Bronchial epithelial cell (primary cell): Measurements from ENCODE around the gene NREP. TPM values are rescaled to one million over a fixed set of nuclear protein-coding genes. Genes with fewer than 3 reads are reported as not detected.
A peak's percentile ranks its signal among the peaks of the same experiment; 100 is the strongest.
"Not testable (repeated sequence)": the region's sequence is repeated elsewhere in the genome, so short reads cannot be mapped to it uniquely, and the experiment has no call there.

Experiments used
- DNase-seq: peaks from one replicate; pipeline ENCODE4 v3.0.0-alpha.2; 2010; ENCODE audit warnings: low read depth
- FAIRE-seq: peaks from 2 replicates; lab custom pipeline; 2011; peaks lifted over from hg19 to GRCh38; lab: Jason Lieb, UNC
- H3K27me3 ChIP-seq: 2 replicates; pipeline ENCODE4 v1.5.1; 2011; ENCODE audit warnings: low read length; ENCODE audit not compliant: control insufficient read depth, insufficient read depth
- H3K36me3 ChIP-seq: 2 replicates; pipeline ENCODE4 v1.5.1; 2011; ENCODE audit warnings: low read length; ENCODE audit not compliant: control insufficient read depth, insufficient read depth
- H3K4me3 ChIP-seq: 2 replicates; pipeline ENCODE4 v1.5.1; 2011; ENCODE audit warnings: mild to moderate bottlenecking, low read depth, low read length, control low read depth
- total RNA-seq: library from RNA; depleted of rRNA; stranded (reverse); fragments of >200 nt; gene quantifications from 2 replicates; pipeline ENCODE4 v1.2.1, GENCODE V29; 2014
- TF ChIP-seq, protein P1 (sequence below): IDR thresholded peaks from 2 replicates; pipeline ENCODE4 v1.5.1; 2011; ENCODE audit warnings: mild to moderate bottlenecking, moderate library complexity, low read length, control low read depth, inconsistent platforms; ENCODE audit not compliant: insufficient read depth, severe bottlenecking

The NREP gene
- total RNA-seq, 1 donor from 2014 or later, result 5.0 TPM

DNA sequence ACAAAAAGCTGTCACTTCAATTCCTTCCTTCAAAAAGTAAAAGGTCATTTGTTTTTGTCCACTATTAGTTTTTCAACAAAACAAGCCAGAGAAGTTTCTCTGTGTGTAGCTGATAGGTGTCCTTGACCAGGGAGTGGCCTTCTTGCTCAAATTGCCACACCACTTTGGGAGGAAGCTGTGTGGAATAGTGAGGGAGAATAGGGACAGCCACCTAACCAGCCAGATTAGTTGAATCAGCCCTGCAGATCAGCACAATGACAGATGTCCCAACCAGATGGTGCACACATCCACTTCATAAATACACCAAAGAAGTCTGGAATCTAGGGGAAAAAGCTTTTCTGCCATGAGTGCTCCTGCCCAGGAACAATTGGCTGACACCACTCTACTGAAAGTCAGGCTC lies 37.2 kb downstream of the NREP start:
- no peak for DNase-seq
- FAIRE-seq, result no peak
- TF ChIP-seq, protein P1, sequence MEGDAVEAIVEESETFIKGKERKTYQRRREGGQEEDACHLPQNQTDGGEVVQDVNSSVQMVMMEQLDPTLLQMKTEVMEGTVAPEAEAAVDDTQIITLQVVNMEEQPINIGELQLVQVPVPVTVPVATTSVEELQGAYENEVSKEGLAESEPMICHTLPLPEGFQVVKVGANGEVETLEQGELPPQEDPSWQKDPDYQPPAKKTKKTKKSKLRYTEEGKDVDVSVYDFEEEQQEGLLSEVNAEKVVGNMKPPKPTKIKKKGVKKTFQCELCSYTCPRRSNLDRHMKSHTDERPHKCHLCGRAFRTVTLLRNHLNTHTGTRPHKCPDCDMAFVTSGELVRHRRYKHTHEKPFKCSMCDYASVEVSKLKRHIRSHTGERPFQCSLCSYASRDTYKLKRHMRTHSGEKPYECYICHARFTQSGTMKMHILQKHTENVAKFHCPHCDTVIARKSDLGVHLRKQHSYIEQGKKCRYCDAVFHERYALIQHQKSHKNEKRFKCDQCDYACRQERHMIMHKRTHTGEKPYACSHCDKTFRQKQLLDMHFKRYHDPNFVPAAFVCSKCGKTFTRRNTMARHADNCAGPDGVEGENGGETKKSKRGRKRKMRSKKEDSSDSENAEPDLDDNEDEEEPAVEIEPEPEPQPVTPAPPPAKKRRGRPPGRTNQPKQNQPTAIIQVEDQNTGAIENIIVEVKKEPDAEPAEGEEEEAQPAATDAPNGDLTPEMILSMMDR, result no peak
- Histone ChIP-seq H3K27me3 (no peaks in the 10 kb centered on the region), H3K36me3 (no peaks in the 10 kb centered on the region), H3K4me3 (no peak overlapping the region)

DNA sequence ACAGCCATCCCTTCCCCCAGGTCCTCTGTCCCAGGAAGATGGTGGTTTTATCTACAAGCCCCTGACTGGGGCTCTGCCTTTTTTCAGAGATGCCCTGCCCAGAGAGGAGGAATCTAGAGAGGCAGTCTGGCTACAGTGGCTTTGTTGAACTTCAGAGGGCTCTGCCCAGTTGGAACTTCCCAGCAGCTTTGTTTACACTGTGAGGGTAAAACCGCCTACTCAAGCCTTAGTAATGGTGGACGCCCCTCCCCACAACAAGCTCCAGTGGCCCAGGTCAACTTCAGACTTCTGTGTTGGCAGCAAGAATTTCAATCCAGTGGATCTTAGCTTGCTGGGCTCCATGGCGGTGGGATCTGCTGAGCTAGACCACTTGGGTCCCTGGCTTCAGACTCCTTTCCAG lies 40.2 kb downstream of the NREP start:
- DNase-seq, H3K27me3 ChIP-seq, FAIRE-seq, H3K36me3 ChIP-seq, H3K4me3 ChIP-seq: not testable (repeated sequence)

DNA sequence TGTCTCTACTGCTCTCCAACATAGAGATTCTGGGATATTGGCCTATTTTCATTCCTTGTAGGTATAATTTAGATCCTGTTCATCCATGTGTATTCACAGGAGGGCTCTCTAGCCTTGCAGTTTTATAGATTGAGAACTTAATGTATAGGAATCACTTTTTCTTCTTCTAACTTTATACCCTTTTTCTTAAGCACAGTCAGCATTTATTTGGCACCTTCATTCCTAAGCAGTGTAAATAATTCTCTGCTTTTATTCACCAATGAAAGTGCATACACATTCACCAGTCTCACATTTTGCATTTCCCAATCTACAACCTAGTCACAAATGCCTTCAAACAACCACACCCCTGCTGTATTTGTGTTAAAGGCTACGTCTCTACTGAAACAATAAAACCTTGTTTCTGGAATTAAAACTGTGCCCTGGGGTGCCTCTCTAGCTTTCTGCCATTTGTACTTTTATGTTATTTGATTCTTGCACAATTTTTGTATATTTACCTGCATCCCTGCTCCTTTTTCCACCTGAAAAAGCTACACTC lies 49.3 kb downstream of the NREP start:
- Histone ChIP-seq H3K4me3 (no peak overlapping the region), H3K36me3 (no peaks in the 10 kb centered on the region), H3K27me3 (no peaks in the 10 kb centered on the region)
- TF ChIP-seq, protein P1, result no peak
- FAIRE-seq, result no peak
- DNase-seq, result peak; percentile 38

DNA sequence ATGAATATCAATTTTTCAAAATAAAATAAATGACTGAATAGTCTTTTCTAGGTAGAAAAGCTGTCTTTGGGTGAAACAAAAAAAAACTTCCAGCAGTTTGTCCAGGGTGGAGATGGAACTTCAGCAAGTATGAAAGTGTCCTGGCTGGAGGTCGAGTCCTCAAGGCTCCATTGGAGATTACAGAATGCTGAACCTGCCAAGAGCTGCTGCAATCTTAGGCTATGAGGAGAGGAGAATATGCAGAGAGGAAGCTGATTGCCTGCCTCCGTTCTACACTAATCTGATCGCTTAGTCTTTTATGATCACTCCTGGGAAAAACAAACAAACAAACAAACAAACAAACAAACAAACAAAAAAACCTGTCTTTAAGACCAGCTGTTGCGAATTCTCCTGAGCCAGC lies 50.6 kb downstream of the NREP start:
- H3K4me3 ChIP-seq, result no peak overlapping the region
- DNase-seq (no peak), FAIRE-seq (no peak)
- TF ChIP-seq, protein P1, result no peak
- H3K36me3 ChIP-seq, result no peaks in the 10 kb centered on the region
- no peaks in the 10 kb centered on the region for H3K27me3 ChIP-seq

DNA sequence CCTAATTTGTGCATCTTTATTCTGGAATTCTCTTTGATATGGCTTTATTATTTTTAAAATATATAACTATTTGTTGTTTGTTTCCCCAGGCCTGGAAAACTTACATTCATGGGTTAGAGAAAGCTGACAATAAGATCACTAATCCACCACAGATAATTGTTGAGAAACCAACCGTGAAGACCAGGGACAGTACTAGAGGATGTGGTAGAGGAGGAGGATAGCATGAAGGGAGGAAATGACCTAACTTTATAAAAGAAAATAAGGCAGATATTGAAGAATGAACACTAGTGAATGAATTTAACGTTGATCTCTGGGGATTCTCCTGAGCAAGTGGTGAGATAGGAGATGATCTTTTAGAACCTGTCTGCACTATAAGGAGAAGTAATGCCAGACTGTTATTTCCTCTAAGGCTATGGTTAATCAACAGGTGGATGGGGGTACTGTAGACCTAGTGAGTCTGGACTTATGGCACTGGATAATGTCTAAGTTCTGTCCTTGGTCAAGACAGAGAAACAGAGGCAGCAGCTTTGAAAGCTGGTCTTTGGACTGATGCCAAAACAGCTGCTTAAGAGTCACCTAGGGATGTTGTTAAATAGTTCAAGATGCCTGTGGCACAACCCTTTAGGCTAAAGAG lies 52.4 kb downstream of the NREP start:
- Histone ChIP-seq H3K27me3 (no peaks in the 10 kb centered on the region), H3K36me3 (no peaks in the 10 kb centered on the region), H3K4me3 (no peak overlapping the region)
- TF ChIP-seq, protein P1, result no peak
- DNase-seq, result no peak
- FAIRE-seq, result no peak

DNA sequence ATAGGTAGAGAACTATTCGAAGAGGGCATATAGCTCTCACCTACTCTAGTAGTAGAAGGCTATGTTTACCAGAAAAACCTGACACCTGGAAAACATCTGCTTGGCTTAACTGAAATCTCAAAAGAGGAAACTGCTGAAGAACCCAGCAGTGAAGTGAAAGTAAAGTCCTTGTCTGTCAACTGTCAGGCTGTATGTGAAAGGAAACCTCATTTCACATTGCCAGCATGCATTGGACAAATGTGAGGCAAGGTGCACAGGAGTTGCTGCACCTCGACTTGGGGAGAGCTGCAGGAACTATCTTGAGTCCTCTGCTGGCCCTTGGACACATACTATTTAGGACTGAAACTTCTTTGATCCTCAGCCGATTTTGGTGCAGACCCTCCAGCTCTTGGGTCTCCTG lies 53.3 kb downstream of the NREP start:
- H3K27me3 ChIP-seq, result no peaks in the 10 kb centered on the region
- H3K4me3 ChIP-seq, result no peak overlapping the region
- no peak for FAIRE-seq
- no peak for DNase-seq
- TF ChIP-seq, protein P1, result no peak
- H3K36me3 ChIP-seq, result no peaks in the 10 kb centered on the region
